ENCODE results near the gene EIPR1. TPM values are rescaled to one million over a fixed set of nuclear protein-coding genes. Genes with fewer than 3 reads are reported as not detected.

EIPR1 gene
- total and polyA plus RNA-seq, 5 donors from 2014 or later = 26.6 to 44.8 (median 33.7) TPM

DNA sequence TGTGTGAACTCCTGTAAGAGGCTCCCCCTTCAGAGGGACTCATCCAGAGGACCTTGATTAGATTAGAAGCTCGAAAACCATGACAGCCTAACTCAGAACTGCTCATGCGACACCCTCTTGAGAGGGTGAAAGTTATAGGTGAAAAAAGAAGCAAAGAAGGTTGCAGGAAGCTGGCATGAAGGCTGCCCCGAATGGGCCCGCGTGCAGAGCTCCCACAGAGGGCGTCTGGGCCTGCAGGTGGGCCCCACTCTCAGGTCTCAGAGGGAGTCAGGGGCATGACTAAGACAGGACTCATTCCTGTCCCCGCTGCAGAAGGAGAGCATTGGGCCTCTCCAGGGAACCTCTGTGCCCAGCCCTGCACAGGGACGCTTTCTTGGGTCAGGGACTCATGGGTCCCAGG is 235.4 kb downstream of the EIPR1 start:
- Histone ChIP-seq H3K4me1 (ENCODE audit: control insufficient read depth, insufficient read depth, low read length, poor library complexity, severe bottlenecking) (no peaks in the 10 kb centered on the region), H3K4me3 (ENCODE audit: low read depth, low read length) (no peak overlapping the region), H3K27ac (ENCODE audit: insufficient read depth, low read length, poor library complexity, severe bottlenecking) (no peak overlapping the region), H3K36me3 (ENCODE audit: control insufficient read depth, insufficient read depth, low read length) (no peaks in the 10 kb centered on the region), H3K9me3 (ENCODE audit: control insufficient read depth in 2 of 2, low read length in 2 of 2) (no peaks in the 10 kb centered on the region), H3K27me3 (ENCODE audit: control insufficient read depth, insufficient read depth, low read length) (no peaks in the 10 kb centered on the region)
- DNase-seq (no peak), ATAC-seq (ENCODE audit: low read depth in 2 of 2) (no peak)
- Mint-ChIP-seq H3K27ac (no peak overlapping the region), H3K4me3 (no peak overlapping the region), H3K36me3 (no peaks in the 10 kb centered on the region), H3K9me3 (peaks cover 0 to 2% (median 0%) of the 10 kb centered on the region in 7 donors), H3K27me3 (no peaks in the 10 kb centered on the region), H3K4me1 (no peaks in the 10 kb centered on the region)

DNA sequence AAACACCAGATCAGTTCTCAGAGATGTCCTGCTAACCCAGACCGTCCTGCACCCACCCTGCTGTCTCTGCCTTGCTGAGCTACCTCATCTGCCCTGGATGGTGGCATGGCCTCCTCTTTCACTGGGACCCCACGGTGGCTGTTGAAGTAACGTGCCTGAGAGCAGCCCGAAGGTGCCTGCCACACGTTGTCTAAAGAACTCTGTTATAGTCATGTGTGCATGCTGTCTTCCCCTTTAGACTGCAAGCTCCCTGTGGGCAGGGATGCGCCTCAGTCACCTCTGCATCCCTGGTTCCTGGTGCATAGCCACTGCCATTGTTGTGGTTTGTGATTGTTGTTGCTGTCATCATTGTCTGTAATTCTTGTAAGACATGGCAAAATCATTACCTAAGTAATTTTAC is 235.9 kb downstream of the EIPR1 start:
- Mint-ChIP-seq H3K36me3 (no peaks in the 10 kb centered on the region), H3K9me3 (peaks cover 0 to 2% (median 0%) of the 10 kb centered on the region in 7 donors), H3K27me3 (no peaks in the 10 kb centered on the region), H3K4me1 (no peaks in the 10 kb centered on the region), H3K27ac (no peak overlapping the region), H3K4me3 (no peak overlapping the region)
- no peak overlapping the region for H3K4me3 ChIP-seq (ENCODE audit: low read depth, low read length)
- no peak for DNase-seq
- H3K27me3 ChIP-seq (ENCODE audit: control insufficient read depth, insufficient read depth, low read length) = no peaks in the 10 kb centered on the region
- no peaks in the 10 kb centered on the region for H3K4me1 ChIP-seq (ENCODE audit: control insufficient read depth, insufficient read depth, low read length, poor library complexity, severe bottlenecking)
- H3K27ac ChIP-seq (ENCODE audit: insufficient read depth, low read length, poor library complexity, severe bottlenecking) = no peak overlapping the region
- no peaks in the 10 kb centered on the region for H3K36me3 ChIP-seq (ENCODE audit: control insufficient read depth, insufficient read depth, low read length)
- ATAC-seq (ENCODE audit: low read depth in 2 of 2) = no peak
- H3K9me3 ChIP-seq (ENCODE audit: control insufficient read depth in 2 of 2, low read length in 2 of 2) = no peaks in the 10 kb centered on the region

DNA sequence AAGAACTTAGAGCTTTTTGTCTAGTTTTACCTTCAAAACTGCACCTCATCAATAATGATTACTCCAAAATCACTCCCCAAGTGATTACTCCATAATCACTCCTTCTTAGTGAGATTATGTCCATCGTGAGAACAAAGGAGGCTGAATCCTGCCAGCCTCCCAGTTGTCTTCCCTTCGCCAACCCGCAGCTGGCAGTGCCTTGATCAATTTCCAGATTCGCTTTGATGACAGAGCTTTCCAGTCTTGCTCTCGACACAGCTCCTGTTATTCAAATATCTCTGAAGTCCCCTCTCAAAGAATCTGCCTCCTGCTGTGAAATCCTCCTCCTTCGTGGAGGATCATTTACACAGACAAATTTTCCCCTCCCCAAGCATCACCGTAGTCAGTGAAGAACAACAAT is 237.7 kb downstream of the EIPR1 start:
- Mint-ChIP-seq H3K27me3 (no peaks in the 10 kb centered on the region), H3K27ac (no peak overlapping the region), H3K4me1 (peaks cover 0 to 2% (median 0%) of the 10 kb centered on the region in 4 donors), H3K36me3 (no peaks in the 10 kb centered on the region), H3K4me3 (no peak overlapping the region), H3K9me3 (peaks cover 0 to 1% (median 0%) of the 10 kb centered on the region in 7 donors)
- no peak overlapping the region for H3K27ac ChIP-seq (ENCODE audit: insufficient read depth, low read length, poor library complexity, severe bottlenecking)
- no peaks in the 10 kb centered on the region for H3K9me3 ChIP-seq (ENCODE audit: control insufficient read depth in 2 of 2, low read length in 2 of 2)
- no peak for DNase-seq
- no peaks in the 10 kb centered on the region for H3K4me1 ChIP-seq (ENCODE audit: control insufficient read depth, insufficient read depth, low read length, poor library complexity, severe bottlenecking)
- no peak for ATAC-seq (ENCODE audit: low read depth in 2 of 2)
- no peaks in the 10 kb centered on the region for H3K27me3 ChIP-seq (ENCODE audit: control insufficient read depth, insufficient read depth, low read length)
- no peaks in the 10 kb centered on the region for H3K36me3 ChIP-seq (ENCODE audit: control insufficient read depth, insufficient read depth, low read length)
- no peak overlapping the region for H3K4me3 ChIP-seq (ENCODE audit: low read depth, low read length)

Other genes starting within 250 kb of the EIPR1 start
- 97.3 TPM for gene TRAPPC12, start 1.9 kb upstream of the EIPR1 start, total RNA-seq
- gene TRAPPC12, start 1.9 kb upstream of the EIPR1 start, polyA plus RNA-seq = 10 to 100 TPM; 30.5 to 47.7 (median 33.0) TPM
- 21.2 TPM for gene ADI1, start 141.7 kb upstream of the EIPR1 start, total RNA-seq
- 10 to 100 TPM; 41.7 to 52.4 (median 49.9) TPM for gene ADI1, start 141.7 kb upstream of the EIPR1 start, polyA plus RNA-seq
- gene RNASEH1, start 180.5 kb upstream of the EIPR1 start, total RNA-seq = 30.3 TPM
- 10 to 100 TPM; 29.7 to 33.2 (median 31.8) TPM for gene RNASEH1, start 180.5 kb upstream of the EIPR1 start, polyA plus RNA-seq
- 1,337 TPM for gene RPS7, start 197.4 kb upstream of the EIPR1 start, total RNA-seq
- gene RPS7, start 197.4 kb upstream of the EIPR1 start, polyA plus RNA-seq = 1,000 to 10,000 TPM in 3 of 4 donors, 100 to 1,000 TPM in 1; 912 to 1,324 (median 1,217) TPM
- gene COLEC11, start 217.3 kb upstream of the EIPR1 start, total RNA-seq = not detected
- not detected for gene COLEC11, start 217.3 kb upstream of the EIPR1 start, polyA plus RNA-seq

Data from CD4-positive, CD25-positive, alpha-beta regulatory T cell (primary cell).